NCI-H1417 treated with DMSO at 0.1 percent for 48 hours (cell line): ENCODE results near the gene OR10A5.
"Not testable (repeated sequence)": the region's sequence is repeated elsewhere in the genome, so short reads cannot be mapped to it uniquely, and the experiment has no call there.

Experiments used
- DNase-seq: peaks from one replicate; lab custom pipeline; 2025; lab: John Stamatoyannopoulos, UW

OR10A5 gene, protein sequence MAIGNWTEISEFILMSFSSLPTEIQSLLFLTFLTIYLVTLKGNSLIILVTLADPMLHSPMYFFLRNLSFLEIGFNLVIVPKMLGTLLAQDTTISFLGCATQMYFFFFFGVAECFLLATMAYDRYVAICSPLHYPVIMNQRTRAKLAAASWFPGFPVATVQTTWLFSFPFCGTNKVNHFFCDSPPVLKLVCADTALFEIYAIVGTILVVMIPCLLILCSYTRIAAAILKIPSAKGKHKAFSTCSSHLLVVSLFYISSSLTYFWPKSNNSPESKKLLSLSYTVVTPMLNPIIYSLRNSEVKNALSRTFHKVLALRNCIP

DNA sequence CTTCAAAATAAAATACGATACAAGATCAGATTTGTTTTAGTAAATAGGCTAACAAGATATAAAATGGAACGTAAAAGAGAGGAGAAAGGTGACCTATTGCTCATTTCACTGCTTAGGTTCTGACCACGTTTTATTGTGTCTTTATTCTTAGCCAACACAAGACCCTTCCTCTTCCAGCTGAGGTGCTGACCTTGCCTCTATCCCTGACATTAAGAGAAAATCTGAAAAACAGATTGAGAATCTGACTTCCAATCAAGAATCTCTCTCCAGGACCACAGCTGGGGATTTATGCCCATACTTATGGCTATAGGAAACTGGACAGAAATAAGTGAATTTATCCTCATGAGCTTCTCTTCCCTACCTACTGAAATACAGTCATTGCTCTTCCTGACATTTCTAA is at the start of gene OR10A5:
Gene OR10A5 (plus strand): TSS at position 301 of the 400 bp plus-strand sequence. CDS start 0 bp downstream, at position 301.
- DNase-seq: no peak

DNA sequence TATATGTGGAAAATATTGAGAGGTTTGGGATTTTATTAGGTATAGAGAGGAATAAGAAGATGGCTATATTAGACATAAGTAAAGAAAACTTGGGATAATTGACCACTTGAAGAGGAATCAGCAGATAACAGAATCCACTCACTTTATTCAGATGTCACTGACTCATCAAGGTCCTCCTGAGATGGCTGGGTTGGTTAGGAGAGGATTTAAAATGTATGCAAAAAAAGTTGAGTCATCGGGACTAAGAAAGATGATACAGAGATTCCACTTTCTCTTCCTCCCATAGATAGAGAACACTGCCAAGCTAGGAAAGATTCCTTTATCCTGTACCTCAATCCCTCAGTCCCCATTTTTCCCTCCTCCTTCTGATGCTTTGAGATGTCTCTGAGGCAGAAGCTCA is 46.1 kb upstream of the OR10A5 start, which contains the start of gene OR6A2:
Gene OR6A2 (minus strand): TSS at position 288 of the 400 bp plus-strand sequence. CDS start 3,981 bp downstream, outside the sequence.
- no peak for DNase-seq

DNA sequence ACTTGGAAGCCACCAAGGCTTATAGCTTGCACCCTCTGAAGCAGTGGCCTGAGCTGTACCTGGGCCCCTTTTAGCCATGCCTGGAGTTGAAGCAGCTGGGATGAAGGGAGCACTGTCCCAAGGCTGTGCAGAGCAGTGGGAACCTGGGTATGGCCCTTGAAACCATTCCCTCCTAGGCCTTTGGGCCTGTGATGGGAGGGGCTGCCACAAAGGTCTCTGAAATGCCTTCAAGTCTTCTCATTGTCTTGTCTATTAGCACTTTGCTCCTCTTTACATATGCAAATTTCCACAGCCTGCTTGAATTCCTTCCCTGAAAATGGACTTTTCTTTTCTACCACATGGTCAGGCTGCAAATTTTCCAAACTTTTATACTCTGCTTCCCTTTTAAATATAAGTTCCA is 44.4 kb upstream of the OR10A5 start:
- not testable (repeated sequence) for DNase-seq

DNA sequence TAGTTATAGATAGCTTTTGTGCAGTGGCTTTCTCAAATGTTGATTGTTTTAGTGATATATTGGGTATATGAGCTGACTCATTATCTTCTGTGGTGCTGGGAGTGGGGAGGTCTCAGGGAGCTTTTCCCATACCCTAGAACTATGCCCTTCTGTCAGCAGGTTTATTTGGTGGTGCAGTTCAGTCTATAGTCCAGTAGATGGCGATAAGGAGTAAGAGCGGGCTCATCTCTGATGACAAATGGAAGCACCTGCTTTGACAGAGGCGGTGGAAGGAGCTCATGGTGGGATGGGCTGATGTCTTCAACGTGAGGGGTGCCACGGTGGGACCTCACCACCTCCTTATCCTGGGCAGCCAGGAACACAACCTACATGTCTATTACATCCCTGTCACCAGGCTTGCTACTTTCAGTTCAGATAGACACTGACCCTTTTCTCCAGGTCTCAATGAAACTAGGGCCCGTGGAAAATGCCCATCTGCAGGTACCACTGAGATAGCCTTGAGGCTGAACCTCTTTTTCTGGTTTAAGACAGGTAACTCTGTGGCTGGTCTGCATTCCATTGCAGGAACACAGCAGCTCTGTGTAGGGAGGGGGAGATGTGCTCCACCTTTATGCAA is 33.0 kb upstream of the OR10A5 start:
- DNase-seq: no peak

DNA sequence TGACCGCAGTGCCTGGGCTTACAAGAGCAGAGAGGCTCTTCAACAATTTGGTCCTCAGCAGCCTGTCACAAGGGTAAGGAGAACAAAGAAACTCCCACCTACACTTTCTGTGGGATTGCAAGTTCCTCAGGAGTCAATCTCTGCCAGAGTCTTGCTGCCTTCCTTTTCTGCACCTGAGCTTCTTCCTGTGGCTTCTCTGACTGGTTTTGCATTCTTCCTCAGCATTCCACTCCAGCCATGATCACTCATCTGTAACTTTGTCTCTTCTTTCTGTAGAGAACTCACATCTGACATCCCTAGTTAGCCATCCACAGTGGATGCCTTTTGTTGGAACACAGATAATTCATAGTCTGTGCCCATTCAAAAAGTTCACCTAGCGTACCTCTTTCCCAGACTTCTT is 31.8 kb upstream of the OR10A5 start:
- no peak for DNase-seq

DNA sequence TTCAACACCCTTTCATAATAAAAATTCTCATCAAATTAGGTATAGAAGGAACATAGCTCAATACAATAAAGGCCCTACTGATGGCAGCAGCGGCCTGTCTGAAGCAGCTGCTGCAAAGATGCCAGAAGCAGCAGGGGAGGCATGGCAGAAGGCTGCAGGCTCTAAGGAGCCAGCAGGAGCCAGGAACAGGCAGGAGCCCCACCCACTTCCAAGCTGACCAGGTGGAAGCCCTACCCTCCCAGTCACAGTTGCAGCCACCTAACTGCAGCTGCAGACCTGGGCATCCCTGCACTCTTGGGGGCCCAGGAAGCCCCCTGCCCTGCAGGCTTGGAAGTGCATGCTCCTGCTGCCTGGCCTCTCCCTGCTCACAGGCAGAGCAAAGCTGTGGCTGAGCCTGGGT is 27.8 kb upstream of the OR10A5 start:
- DNase-seq: no peak

DNA sequence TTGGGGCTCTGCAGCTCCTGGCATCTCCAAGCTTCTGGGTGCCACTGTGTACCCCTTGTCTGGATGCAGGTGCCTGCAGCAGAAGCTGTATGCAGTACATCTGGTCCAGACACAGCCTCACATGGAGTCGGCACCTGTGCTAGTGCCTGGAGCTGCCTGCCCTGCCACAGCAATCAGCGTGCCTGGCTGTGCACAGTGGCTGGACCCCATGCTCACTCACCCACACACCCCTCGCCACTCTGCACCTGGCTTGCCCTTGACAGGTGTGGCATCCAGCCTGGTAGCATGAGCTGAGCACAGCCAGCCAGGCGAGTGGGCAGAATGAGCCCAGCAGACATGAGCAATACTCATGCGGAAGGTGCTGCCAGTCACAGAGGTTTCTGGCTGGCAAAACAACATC is 26.5 kb upstream of the OR10A5 start:
- DNase-seq: no peak

DNA sequence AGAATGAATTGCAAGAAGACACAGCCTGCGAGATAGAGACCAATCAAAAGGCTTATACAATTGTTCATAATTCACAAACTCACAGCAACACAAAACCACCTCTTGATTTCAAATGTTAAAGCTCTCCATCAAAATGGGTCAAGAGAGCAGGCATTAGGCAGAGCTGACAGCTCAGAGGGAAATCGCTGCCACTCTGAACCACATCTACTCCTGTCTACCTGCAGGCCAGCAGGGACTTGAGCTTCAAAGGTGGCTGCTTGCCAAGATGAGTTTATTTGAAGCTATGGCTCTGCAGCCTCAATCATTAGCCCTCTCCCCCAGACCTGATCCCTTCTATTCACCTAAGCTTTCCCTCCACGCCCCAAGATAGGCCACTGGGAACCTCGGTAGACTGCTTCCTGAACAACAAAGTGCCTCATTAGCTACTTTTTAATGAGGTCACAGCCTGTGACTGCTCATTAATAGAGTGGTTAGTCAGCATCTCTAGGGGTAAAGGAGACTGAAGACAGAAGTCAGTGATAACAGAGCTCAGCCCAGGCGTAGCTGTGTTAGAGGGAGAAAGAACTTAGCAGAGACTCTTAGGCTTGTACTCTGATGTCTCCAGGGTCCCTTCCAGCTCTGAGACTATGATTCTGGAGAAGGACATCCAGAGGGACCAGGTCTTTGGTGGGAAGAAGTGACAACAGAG is 21.2 kb upstream of the OR10A5 start:
- DNase-seq: no peak

DNA sequence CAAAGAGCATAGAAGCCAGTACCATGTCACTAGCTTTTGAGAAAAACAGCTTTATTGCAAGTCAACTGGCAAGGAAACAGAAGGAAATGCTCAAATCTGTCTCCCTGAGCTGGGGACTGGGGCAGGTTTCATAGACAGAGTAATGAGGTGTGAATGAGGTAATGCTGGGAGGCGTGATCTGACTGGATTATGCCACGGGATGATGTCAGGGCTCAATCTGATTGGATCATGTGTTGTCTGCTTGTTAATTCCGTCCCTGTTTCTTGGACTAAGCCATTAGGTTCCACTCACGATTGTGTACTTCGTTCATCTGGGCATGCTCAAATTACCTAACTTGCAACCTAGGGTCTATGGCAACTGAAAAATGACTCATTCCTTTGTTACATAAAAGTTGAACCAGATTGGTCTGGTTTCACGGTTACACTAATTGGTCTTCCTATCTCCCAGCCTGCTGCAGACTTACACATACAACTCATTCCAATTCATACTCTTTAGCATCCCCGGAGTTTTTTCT is 20.2 kb upstream of the OR10A5 start:
- no peak for DNase-seq

DNA sequence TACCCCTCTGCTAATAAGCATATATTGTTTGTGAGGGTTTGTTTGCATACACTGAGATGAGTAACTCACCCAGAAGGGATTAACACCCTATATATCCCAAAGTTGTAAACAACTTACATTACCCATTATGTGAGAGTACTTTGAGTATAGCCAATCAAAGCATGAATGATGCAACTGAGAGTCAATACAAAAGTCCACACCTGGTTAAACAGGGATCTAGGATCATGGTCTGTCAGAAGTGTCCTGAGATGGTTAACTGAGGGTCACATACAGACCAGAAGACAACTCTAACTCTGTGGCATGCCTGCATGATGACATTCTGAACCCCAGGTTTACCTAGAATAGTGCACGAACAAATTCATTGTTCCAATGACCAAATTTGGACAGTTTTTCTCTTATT is 17.4 kb upstream of the OR10A5 start:
- no peak for DNase-seq

DNA sequence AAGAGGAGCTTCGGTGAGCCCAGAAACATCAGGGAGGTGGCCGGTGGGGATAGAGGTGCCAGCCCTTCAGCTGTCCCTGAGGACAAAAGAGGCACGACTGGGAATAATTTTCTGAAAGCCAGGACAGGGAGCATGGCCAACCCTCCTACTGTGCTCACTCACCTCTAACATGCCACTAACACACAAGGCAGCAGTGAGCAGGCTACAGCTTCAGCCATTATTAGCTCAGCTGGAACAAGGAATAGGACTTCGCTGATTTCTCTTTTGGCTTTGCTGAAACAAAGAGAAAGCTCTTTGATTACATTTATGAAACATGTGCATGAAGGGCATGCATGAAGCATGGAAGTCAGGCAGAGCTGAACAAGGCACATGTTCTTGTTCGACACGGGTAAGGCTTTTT is 12.1 kb upstream of the OR10A5 start:
- no peak for DNase-seq

DNA sequence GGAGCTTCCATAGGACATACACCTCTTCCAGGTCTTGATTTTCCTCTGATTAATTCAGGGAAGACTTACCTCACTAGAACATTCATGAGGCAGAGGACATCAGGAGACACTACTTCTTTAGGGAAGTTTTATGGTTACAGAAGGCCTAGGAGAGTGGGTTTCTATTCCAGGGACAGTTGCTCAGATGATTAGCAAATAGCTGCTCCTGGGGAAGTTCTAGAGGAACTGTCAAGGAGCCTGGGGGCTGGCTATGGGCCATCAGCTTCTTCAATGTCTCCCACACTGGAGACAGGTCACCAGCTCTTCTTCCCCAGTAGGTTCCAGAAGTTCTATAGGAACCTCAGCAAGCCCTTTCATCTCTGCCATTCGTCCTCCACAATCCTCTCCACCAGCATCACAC is 11.5 kb upstream of the OR10A5 start:
- DNase-seq: no peak

DNA sequence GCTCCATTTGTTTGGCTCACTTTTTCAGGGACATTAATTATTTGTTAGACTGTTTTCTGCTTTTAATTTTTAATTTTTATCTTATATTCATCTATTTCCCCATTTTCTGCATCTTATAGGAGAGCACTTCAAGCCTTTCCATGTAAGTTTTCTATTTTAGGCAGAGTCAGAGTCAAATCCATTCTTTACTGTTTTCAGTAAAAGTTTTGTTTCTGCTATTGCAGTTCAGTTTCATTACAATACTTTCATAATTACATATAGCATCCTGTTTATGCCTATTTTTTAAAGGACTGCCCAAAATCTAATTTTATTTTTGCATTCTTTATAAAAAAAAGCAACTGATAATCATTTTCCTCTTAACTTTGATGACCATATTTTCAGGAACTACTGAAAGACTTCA is 3.8 kb upstream of the OR10A5 start:
- DNase-seq: no peak

DNA sequence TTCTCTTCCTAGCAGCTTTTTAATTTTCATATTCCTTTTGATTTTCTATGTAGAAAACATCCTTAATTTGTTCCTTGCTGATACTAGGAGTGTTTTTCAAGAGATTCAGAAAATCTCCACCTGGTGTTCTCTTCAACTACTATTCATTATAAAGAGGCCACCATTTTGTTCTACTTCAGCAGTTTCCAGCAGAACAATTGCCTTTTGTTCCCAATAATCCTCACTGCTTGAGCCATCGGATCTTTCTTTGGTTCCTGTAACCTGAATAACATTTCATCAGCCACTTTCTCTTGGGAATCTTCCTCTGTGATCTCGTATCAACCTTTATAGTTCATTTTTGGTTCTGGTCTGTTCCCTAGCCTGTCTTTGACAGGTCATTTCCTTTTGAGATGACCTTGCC is 1.8 kb upstream of the OR10A5 start:
- DNase-seq: no peak

DNA sequence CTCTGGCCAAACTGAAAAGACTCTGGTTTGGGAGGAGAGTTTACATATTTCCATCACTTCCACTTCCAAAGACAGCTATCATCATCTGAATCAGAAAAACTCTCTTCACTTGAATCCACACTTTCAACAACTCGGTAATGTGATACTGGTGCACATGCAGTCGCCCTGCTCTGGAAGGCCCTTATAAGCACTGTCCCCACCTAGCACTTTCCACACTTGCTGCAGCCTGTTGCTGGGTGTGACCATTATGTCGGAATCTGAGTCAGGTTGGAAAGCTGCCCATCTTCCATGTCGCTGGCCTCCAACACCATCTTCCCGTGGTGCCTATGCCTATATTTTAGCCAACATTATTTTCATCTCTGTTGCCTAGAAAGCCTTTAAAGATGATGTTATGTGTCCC is 1.1 kb upstream of the OR10A5 start:
- DNase-seq: no peak

DNA sequence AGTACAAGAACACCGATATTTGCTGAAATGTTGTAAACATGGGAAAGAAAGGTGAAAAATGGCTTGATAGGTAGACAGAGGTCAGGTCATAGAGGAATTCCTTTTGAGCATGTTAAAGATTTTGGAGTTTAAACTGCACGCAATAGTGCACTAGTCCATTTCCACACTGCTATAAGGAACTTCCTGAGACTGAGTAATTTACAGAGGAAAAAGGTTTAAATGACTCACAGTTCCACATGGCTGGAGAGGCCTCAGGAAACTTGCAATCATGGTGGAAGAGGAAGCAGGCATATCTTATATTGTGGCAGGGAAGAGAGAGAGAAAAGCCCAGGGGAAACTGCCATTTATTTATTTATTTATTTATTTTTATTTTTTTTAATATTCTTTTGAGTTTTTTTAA is 5.0 kb downstream of the OR10A5 start:
- DNase-seq: no peak

DNA sequence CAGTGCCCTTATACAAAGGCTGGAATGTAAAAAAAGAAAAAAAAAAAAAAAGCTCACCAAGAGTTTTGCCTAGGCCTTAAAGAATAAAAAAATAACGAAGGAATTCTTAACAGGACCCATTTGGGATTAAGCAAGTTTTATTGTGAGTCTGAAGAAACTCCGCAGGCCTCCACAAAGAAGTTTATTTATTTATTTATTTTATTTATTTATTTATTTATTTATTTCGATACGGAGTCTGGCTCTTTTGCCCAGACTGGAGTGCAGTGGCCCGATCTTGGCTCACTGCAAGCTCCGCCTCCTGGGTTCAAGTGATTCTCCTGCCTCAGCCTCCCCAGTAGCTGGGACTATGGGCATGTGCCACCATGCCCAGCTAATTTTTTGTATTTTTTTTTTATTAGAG is 9.3 kb downstream of the OR10A5 start:
- DNase-seq: not testable (repeated sequence)

DNA sequence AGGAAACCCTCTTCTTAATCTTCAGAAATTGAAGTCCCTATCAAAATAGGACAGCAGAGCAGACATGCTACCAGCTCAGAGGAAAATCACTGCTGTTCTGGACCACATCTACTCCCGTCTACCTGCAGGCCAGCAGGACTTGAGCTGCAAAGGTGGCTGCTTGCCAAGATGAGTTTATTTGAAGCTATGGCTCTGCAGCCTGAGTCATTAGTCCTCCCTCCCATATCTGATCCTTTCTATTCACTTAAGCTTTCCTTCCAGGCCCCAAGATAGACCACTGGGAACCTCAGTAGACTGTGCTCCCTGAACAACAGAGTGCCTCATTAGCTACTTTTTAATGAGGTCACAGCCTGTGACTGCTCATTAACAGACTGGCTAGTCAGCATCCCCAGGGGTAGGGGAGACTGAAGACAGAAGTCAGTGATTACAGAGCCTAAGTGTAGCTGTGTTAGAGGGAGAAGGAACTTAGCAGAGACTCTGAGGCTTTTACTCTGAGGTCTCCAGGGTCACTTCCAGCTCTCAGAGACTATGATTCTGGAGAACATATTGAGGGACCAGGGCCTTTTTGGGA is 10.6 kb downstream of the OR10A5 start:
- DNase-seq: no peak

DNA sequence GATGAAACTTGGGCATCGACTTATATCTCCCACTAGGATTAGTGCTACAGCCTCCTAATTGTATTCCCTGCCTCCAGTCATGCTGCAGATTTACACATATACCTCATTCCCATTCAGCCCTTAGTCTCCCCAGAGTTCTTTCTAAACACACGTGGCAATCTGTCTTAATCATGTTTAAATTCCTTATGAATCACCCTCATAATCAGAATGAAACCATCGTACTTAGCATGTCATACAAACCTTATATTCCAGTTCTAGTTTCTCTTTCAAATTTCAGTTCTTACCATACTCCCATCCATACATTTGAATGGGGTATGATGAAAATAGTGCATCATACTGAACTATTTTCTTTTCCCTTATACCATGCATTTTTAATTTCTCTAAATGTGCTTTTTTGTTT is 11.4 kb downstream of the OR10A5 start:
- DNase-seq: no peak

DNA sequence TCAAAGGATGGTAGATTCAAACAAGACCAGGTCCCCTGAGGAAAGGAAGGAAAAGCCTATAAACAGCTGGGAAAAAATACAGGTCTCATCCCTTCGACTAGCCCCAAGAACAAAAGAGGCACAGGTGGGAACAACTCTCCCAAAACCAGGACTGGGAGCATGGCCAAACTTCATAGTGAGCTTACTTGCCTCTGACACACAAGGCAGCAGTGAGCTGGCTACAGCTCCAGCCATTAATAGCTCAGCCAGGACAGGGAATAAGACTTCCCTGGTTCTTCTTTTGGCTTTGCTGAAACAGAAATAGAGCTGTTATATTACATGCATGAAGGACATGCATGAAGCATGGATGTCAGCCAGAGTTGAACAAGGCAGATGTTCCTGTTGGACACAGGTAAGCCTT is 17.5 kb downstream of the OR10A5 start, which contains the start of gene OR10A2:
Gene OR10A2 (plus strand): TSS at position 97 of the 400 bp plus-strand sequence. CDS start 6,698 bp downstream, outside the sequence.
- no peak for DNase-seq

DNA sequence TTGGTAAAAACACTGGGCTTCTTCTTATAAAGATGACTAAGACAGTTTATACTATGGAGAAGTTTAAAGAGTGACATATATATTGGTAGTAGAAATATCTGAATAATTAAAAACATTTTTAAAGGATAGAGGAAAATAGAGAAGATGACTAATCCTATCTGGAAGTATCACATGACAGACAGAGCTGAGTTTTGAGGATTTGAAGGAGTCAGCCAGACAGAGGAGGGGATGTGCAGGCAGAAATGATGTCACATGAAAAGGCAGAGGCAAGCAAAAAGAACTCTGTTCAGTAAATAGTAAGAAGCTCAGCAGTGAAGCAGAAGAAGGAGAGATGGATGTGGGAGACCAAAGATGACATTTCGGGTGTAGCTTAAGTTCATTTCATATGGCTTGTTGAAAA is 19.0 kb downstream of the OR10A5 start:
- DNase-seq: no peak

DNA sequence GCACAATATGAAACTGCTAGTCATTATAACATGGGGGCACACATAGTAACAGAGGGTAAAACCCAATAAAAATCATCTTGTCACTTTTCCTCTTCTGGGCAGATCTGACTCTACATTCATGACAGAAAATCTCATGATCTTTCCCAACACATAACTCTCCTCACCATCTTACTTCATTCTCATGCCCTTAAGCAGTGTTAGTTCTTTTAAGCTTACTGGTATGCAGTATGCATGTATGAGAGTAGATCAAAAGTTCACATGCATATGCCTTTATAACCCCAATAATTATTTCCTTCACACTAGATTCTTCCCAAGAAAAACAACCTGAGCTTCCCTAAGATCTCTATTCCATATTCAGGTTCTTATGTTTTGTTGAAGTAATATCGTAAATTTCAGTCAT is 25.8 kb downstream of the OR10A5 start:
- no peak for DNase-seq

DNA sequence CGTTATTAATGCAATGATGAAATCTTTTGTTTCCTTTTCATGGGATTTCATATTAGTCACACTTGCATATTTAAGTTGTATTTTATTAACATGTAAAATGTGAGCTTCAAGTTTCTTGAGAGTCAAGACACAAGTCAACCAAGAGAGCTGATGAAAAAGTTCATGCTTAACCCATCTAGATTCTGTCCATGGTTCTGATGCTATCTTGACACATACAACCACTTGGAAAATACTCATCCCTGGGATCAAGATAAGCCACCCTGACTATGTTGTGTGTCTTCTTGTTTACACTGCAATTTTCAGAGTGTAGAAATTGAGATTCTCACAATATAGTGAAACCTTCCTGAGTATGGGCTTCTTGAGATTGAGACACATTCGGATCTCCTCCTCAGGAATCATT is 30.3 kb downstream of the OR10A5 start:
- DNase-seq: no peak
